Neutrophil (primary cell): ENCODE data around the gene ELMO1.

Source experiments
- H3K27ac ChIP-seq: fragments of 200-600 bp; sonication (generic); 2 replicates; pipeline ENCODE4 v1.5.1; 2016; ENCODE audit warnings: mild to moderate bottlenecking, moderate library complexity
- H3K27me3 ChIP-seq: fragments of 200-600 bp; sonication (generic); 2 replicates; pipeline ENCODE4 v1.6.0; 2016; ENCODE audit warnings: mild to moderate bottlenecking
- H3K36me3 ChIP-seq: fragments of 200-600 bp; sonication (generic); 2 replicates; pipeline ENCODE4 v1.5.1; 2017
- H3K4me1 ChIP-seq, 2 experiments: fragments of 200-600 bp in 1 of 2; sonication (generic) in 1 of 2; 1 replicate in 1 of 2; 2 replicates in 1 of 2; pipeline versions ENCODE4 v1.5.1 to v1.6.1; 2013 to 2016; ENCODE audit warnings: low read depth in 1 of 2, low read length in 1 of 2, mild to moderate bottlenecking in 1 of 2, moderate library complexity in 1 of 2; ENCODE audit not compliant: control insufficient read depth in 1 of 2, insufficient read depth in 1 of 2
- H3K4me3 ChIP-seq, 2 experiments: fragments of 200-600 bp in 1 of 2; sonication (generic) in 1 of 2; 1 replicate in 1 of 2; 2 replicates in 1 of 2; pipeline ENCODE4 v1.5.1; 2013 to 2016; ENCODE audit warnings: low read depth in 1 of 2, low read length in 1 of 2, mild to moderate bottlenecking in 1 of 2, moderate library complexity in 1 of 2
- H3K9me3 ChIP-seq: fragments of 200-600 bp; sonication (generic); 2 replicates; pipeline ENCODE4 v1.5.1; 2016
- CTCF ChIP-seq: fragments of 200-600 bp; sonication (generic); IDR thresholded peaks from 2 replicates; pipeline ENCODE4 v1.5.1; 2016; ENCODE audit warnings: antibody characterized with exemption

The ELMO1 gene

GRCh38 chr7:37015353-37016034 lies 433.2 kb downstream of the ELMO1 start:
- TF ChIP-seq CTCF: no peak
- peaks cover 25% of the 10 kb centered on the region for H3K36me3 ChIP-seq
- H3K9me3 ChIP-seq: no peaks in the 10 kb centered on the region
- no peaks in the 10 kb centered on the region for H3K27me3 ChIP-seq
- peak overlapping the region; percentile 50 for H3K27ac ChIP-seq
- peaks cover 0 to 16% of the 10 kb centered on the region in 2 experiments for H3K4me1 ChIP-seq
- H3K4me3 ChIP-seq: no peak overlapping the region

GRCh38 chr7:37013771-37014170 lies 434.9 kb downstream of the ELMO1 start:
- Histone ChIP-seq H3K4me1 (peaks cover 0 to 16% of the 10 kb centered on the region in 2 experiments), H3K27ac (peak overlapping the region; percentile 36), H3K4me3 (no peak overlapping the region), H3K36me3 (peaks cover 31% of the 10 kb centered on the region), H3K27me3 (no peaks in the 10 kb centered on the region), H3K9me3 (no peaks in the 10 kb centered on the region)
- TF ChIP-seq CTCF: no peak

GRCh38 chr7:37011151-37011890 lies 437.3 kb downstream of the ELMO1 start:
- Histone ChIP-seq H3K27ac (no peak overlapping the region), H3K4me1 (peaks cover 0 to 11% of the 10 kb centered on the region in 2 experiments), H3K36me3 (peaks cover 31% of the 10 kb centered on the region), H3K27me3 (no peaks in the 10 kb centered on the region), H3K4me3 (no peak overlapping the region), H3K9me3 (no peaks in the 10 kb centered on the region)
- no peak for TF ChIP-seq CTCF

GRCh38 chr7:37009125-37009675 lies 439.5 kb downstream of the ELMO1 start:
- H3K4me3 ChIP-seq: no peak overlapping the region
- no peak overlapping the region for H3K27ac ChIP-seq
- H3K9me3 ChIP-seq: no peaks in the 10 kb centered on the region
- no peaks in the 10 kb centered on the region for H3K27me3 ChIP-seq
- peaks cover 31% of the 10 kb centered on the region for H3K36me3 ChIP-seq
- H3K4me1 ChIP-seq: peaks cover 0 to 8% of the 10 kb centered on the region in 2 experiments
- TF ChIP-seq CTCF: no peak

GRCh38 chr7:37007691-37008090 lies 441.0 kb downstream of the ELMO1 start:
- Histone ChIP-seq H3K27me3 (no peaks in the 10 kb centered on the region), H3K27ac (peak overlapping the region; percentile 12), H3K9me3 (no peaks in the 10 kb centered on the region), H3K4me3 (no peak overlapping the region), H3K36me3 (peaks cover 25% of the 10 kb centered on the region), H3K4me1 (no peaks in the 10 kb centered on the region)
- no peak for TF ChIP-seq CTCF
